Measurements from ENCODE around the gene SLC8A3.

SLC8A3 gene

GRCh38 chr14:70021548-70022220, 167.1 kb downstream of the SLC8A3 start:
- Histone ChIP-seq H3K9me3 (ENCODE audit: severe bottlenecking) (no peaks in the 10 kb centered on the region), H3K27me3 (ENCODE audit: insufficient read depth, poor library complexity, severe bottlenecking) (no peaks in the 10 kb centered on the region), H3K4me3 (ENCODE audit: severe bottlenecking) (no peak overlapping the region), H3K27ac (ENCODE audit: poor library complexity, severe bottlenecking) (no peak overlapping the region), H3K4me1 (ENCODE audit: insufficient read depth, poor library complexity, severe bottlenecking) (peaks cover 3% of the 10 kb centered on the region), H3K36me3 (ENCODE audit: low read depth) (no peaks in the 10 kb centered on the region)
- DNase-seq (ENCODE audit: low spot score) (no peak), ATAC-seq (ENCODE audit: low read depth) (no peak)
- TF ChIP-seq CTCF (IDR thresholded peaks at IDR 0.05; ENCODE audit: poor library complexity, severe bottlenecking) = no peak

- Histone ChIP-seq H3K36me3 (ENCODE audit: low read depth) (no peaks in the 10 kb centered on the region), H3K9me3 (ENCODE audit: severe bottlenecking) (no peaks in the 10 kb centered on the region), H3K27ac (ENCODE audit: poor library complexity, severe bottlenecking) (no peak overlapping the region), H3K4me1 (ENCODE audit: insufficient read depth, poor library complexity, severe bottlenecking) (peaks cover 3% of the 10 kb centered on the region), H3K27me3 (ENCODE audit: insufficient read depth, poor library complexity, severe bottlenecking) (no peaks in the 10 kb centered on the region), H3K4me3 (ENCODE audit: severe bottlenecking) (no peak overlapping the region)
- no peak for TF ChIP-seq CTCF (IDR thresholded peaks at IDR 0.05; ENCODE audit: poor library complexity, severe bottlenecking)
- peak; percentile 40; the same call in 1 of the 3 replicates for ATAC-seq (ENCODE audit: low read depth)
- DNase-seq (ENCODE audit: low spot score) = peak; percentile 44
Measured at GRCh38 chr14:70020352-70021170, 168.2 kb downstream of the SLC8A3 start.

GRCh38 chr14:70019695-70020094, 169.1 kb downstream of the SLC8A3 start:
- DNase-seq (ENCODE audit: low spot score) (no peak), ATAC-seq (ENCODE audit: low read depth) (no peak)
- TF ChIP-seq CTCF (IDR thresholded peaks at IDR 0.05; ENCODE audit: poor library complexity, severe bottlenecking) = no peak
- Histone ChIP-seq H3K9me3 (ENCODE audit: severe bottlenecking) (no peaks in the 10 kb centered on the region), H3K4me3 (ENCODE audit: severe bottlenecking) (no peak overlapping the region), H3K36me3 (ENCODE audit: low read depth) (no peaks in the 10 kb centered on the region), H3K4me1 (ENCODE audit: insufficient read depth, poor library complexity, severe bottlenecking) (peaks cover 3% of the 10 kb centered on the region), H3K27me3 (ENCODE audit: insufficient read depth, poor library complexity, severe bottlenecking) (no peaks in the 10 kb centered on the region), H3K27ac (ENCODE audit: poor library complexity, severe bottlenecking) (no peak overlapping the region)

- H3K4me1 ChIP-seq (ENCODE audit: insufficient read depth, poor library complexity, severe bottlenecking) = peaks cover 3% of the 10 kb centered on the region
- TF ChIP-seq CTCF (IDR thresholded peaks at IDR 0.05; ENCODE audit: poor library complexity, severe bottlenecking) = no peak
- no peak for DNase-seq (ENCODE audit: low spot score)
- peak; percentile 20; the same call in 1 of the 3 replicates for ATAC-seq (ENCODE audit: low read depth)
- H3K36me3 ChIP-seq (ENCODE audit: low read depth) = no peaks in the 10 kb centered on the region
- no peaks in the 10 kb centered on the region for H3K27me3 ChIP-seq (ENCODE audit: insufficient read depth, poor library complexity, severe bottlenecking)
- H3K27ac ChIP-seq (ENCODE audit: poor library complexity, severe bottlenecking) = no peak overlapping the region
- H3K4me3 ChIP-seq (ENCODE audit: severe bottlenecking) = no peak overlapping the region
- no peaks in the 10 kb centered on the region for H3K9me3 ChIP-seq (ENCODE audit: severe bottlenecking)
Measured at GRCh38 chr14:70018713-70019211, 170.0 kb downstream of the SLC8A3 start.

Measured in RWPE2 (cell line).